Right cardiac atrium (tissue), 5 donors: ENCODE results near the gene ZDHHC7. TPM values are rescaled to one million over a fixed set of nuclear protein-coding genes. Genes with fewer than 3 reads are reported as not detected.

Experiments
- ATAC-seq, 2 donors: fragments of 200-7000 bp; cut with Tn5 transposase; one replicate each; pipeline versions ENCODE4 v1.8.0 to v1.9.1; 2020; ENCODE audit warnings: moderate library complexity in 2 of 2, mild to moderate bottlenecking in 1 of 2
- DNase-seq, 3 donors: peaks; one replicate each; pipeline ENCODE4 v3.0.0-alpha.2; 2020
- H3K27ac ChIP-seq: one replicate; pipeline ENCODE4 v1.5.1; 2013; ENCODE audit warnings: mild to moderate bottlenecking, low read length, control low read depth, moderate library complexity
- H3K27me3 ChIP-seq: one replicate; pipeline ENCODE4 v1.6.1; 2013; ENCODE audit not compliant: control insufficient read depth, insufficient read depth
- H3K4me1 ChIP-seq: one replicate; pipeline ENCODE4 v1.6.1; 2013; ENCODE audit warnings: low read length; ENCODE audit not compliant: control insufficient read depth, insufficient read depth
- H3K4me3 ChIP-seq: one replicate; pipeline ENCODE4 v1.5.1; 2013; ENCODE audit warnings: low read length, control low read depth
- H3K9me3 ChIP-seq: one replicate; pipeline ENCODE4 v1.6.1; 2013; ENCODE audit warnings: low read length; ENCODE audit not compliant: control insufficient read depth
- WGBS: extraction: QIAGEN DNeasy Blood & Tissue Kit; methylation state at CpG from one replicate; pipeline ENCODE4 v1.1.7; 2013; 5-methylcytosine and 5-hydroxymethylcytosine counted together
- intact Hi-C, 4 donors: fragments of 100-400 bp; cut with DNase I; formaldehyde crosslinking; loops; one replicate each; pipeline versions ENCODE4 v1.11.0 to v1.14.0; 2022 to 2023
- polyA plus RNA-seq: library from polyadenylated mRNA; stranded (reverse); fragments of 200-250 nt; gene quantifications from one replicate; pipeline ENCODE4 v1.2.3, GENCODE V29; 2013
- total RNA-seq, 4 donors: library from RNA; stranded (reverse); fragmentation: NEBNext Ultra II Directional; extraction: Animal tissue kit (Norgen Biotek cat#: 25700); gene quantifications; one replicate each; pipeline ENCODE4 v1.2.1, GENCODE V29; 2021
- donor health status: healthy with polysubstance abuse.
- donor health status: DM: no; HTN: yes; CAD: no.
- donor health status: DM: no; HTN: no; CAD: no.
- donor health status: DM: no; HTN: yes; CAD: no; lungs with severe emphysema.
- donor health status: DM: yes; HTN: yes; CAD: no.

The ZDHHC7 gene
- total and polyA plus RNA-seq, 5 donors, result 19.4 to 39.2 (median 36.3) TPM

GRCh38 chr16:85003725-85004586, 7.4 kb downstream of the ZDHHC7 start:
- no peak for DNase-seq
- H3K4me3 ChIP-seq, result no peak overlapping the region
- H3K27ac ChIP-seq, result peak overlapping the region; percentile 28
- no peaks in the 10 kb centered on the region for H3K27me3 ChIP-seq
- no peaks in the 10 kb centered on the region for H3K9me3 ChIP-seq
- ATAC-seq, result peak; percentile 11 to 23
- intact Hi-C loops, result loop anchor here in 1 of 4 donors (5.0 kb wide), 1 partner anchor 723 kb away; no protein-coding TSS in a partner anchor
- H3K4me1 ChIP-seq, result peaks cover 30% of the 10 kb centered on the region
- 57% methylated on average over 16 of the region's 16 CpGs for WGBS

GRCh38 chr16:85003076-85003475, 8.3 kb downstream of the ZDHHC7 start:
- 83% methylated on average over 13 of the region's 13 CpGs for WGBS
- intact Hi-C loops, result loop anchor here in 1 of 4 donors (5.0 kb wide), 1 partner anchor 724 kb away; no protein-coding TSS in a partner anchor
- peak; percentile 16 to 26 for ATAC-seq
- DNase-seq, result no peak
- no peak overlapping the region for H3K27ac ChIP-seq
- no peaks in the 10 kb centered on the region for H3K27me3 ChIP-seq
- H3K4me3 ChIP-seq, result no peak overlapping the region
- H3K9me3 ChIP-seq, result no peaks in the 10 kb centered on the region
- H3K4me1 ChIP-seq, result peaks cover 26% of the 10 kb centered on the region

- ATAC-seq, result peak; percentile 39 to 55
- H3K27me3 ChIP-seq, result no peaks in the 10 kb centered on the region
- peaks cover 25% of the 10 kb centered on the region for H3K4me1 ChIP-seq
- H3K27ac ChIP-seq, result no peak overlapping the region
- intact Hi-C loops, result loop anchor here in 1 of 4 donors (5.0 kb wide), 1 partner anchor 725 kb away; no protein-coding TSS in a partner anchor
- 53% methylated on average over 12 of the region's 12 CpGs for WGBS
- DNase-seq, result peak; percentile 44 to 84 (median 77)
- no peaks in the 10 kb centered on the region for H3K9me3 ChIP-seq
- no peak overlapping the region for H3K4me3 ChIP-seq
These were observed 8.7 kb downstream of the ZDHHC7 start for GRCh38 chr16:85002608-85003007.

- Histone ChIP-seq H3K4me1 (peaks cover 25% of the 10 kb centered on the region), H3K27me3 (no peaks in the 10 kb centered on the region), H3K4me3 (no peak overlapping the region), H3K27ac (no peak overlapping the region), H3K9me3 (no peaks in the 10 kb centered on the region)
- DNase-seq (no peak), ATAC-seq (peak in 1 of 2 donors; percentile 9)
- WGBS, result 61% methylated on average over 10 of the region's 10 CpGs
- intact Hi-C loops, result loop anchor here in 1 of 4 donors (5.0 kb wide), 1 partner anchor 725 kb away; no protein-coding TSS in a partner anchor
These were observed 9.2 kb downstream of the ZDHHC7 start for GRCh38 chr16:85002099-85002541.

GRCh38 chr16:84999857-85000480, 11.4 kb downstream of the ZDHHC7 start:
- DNase-seq, result no peak
- ATAC-seq, result no peak
- WGBS, result 95% methylated on average over 11 of the region's 11 CpGs
- Histone ChIP-seq H3K9me3 (no peaks in the 10 kb centered on the region), H3K4me1 (peaks cover 25% of the 10 kb centered on the region), H3K27ac (no peak overlapping the region), H3K27me3 (no peaks in the 10 kb centered on the region), H3K4me3 (no peak overlapping the region)
- intact Hi-C loops, result loop anchor here in 1 of 4 donors (5.0 to 10.0 kb wide), 2 partner anchors 85 to 727 kb away; no protein-coding TSS in a partner anchor

GRCh38 chr16:84999200-84999599, 12.1 kb downstream of the ZDHHC7 start:
- DNase-seq (no peak), ATAC-seq (no peak)
- Histone ChIP-seq H3K9me3 (no peaks in the 10 kb centered on the region), H3K27ac (no peak overlapping the region), H3K4me3 (no peak overlapping the region), H3K27me3 (no peaks in the 10 kb centered on the region), H3K4me1 (peaks cover 22% of the 10 kb centered on the region)
- 76% methylated on average over 3 of the region's 3 CpGs for WGBS
- intact Hi-C loops, result loop anchor here in 1 of 4 donors (10.0 kb wide), 1 partner anchor 86 kb away; no protein-coding TSS in a partner anchor

GRCh38 chr16:84996365-84996764, 15.0 kb downstream of the ZDHHC7 start:
- H3K4me3 ChIP-seq, result no peak overlapping the region
- WGBS, result 97% methylated on average over 11 of the region's 11 CpGs
- ATAC-seq, result no peak
- no peaks in the 10 kb centered on the region for H3K27me3 ChIP-seq
- H3K9me3 ChIP-seq, result no peaks in the 10 kb centered on the region
- no peak for DNase-seq
- no peak overlapping the region for H3K27ac ChIP-seq
- H3K4me1 ChIP-seq, result peaks cover 4% of the 10 kb centered on the region
- intact Hi-C loops, result loop anchor here in 1 of 4 donors (10.0 kb wide), 1 partner anchor 88 kb away; no protein-coding TSS in a partner anchor

GRCh38 chr16:84995663-84996062, 15.7 kb downstream of the ZDHHC7 start:
- Histone ChIP-seq H3K27ac (no peak overlapping the region), H3K4me3 (no peak overlapping the region), H3K4me1 (peaks cover 2% of the 10 kb centered on the region), H3K9me3 (no peaks in the 10 kb centered on the region), H3K27me3 (no peaks in the 10 kb centered on the region)
- ATAC-seq (no peak), DNase-seq (no peak)
- intact Hi-C loops, result loop anchor here in 1 of 4 donors (10.0 kb wide), 1 partner anchor 89 kb away; no protein-coding TSS in a partner anchor
- 95% methylated on average over 8 of the region's 8 CpGs for WGBS

- WGBS, result 94% methylated on average over 8 of the region's 8 CpGs
- ATAC-seq (no peak), DNase-seq (no peak)
- Histone ChIP-seq H3K27me3 (no peaks in the 10 kb centered on the region), H3K9me3 (no peaks in the 10 kb centered on the region), H3K4me1 (no peaks in the 10 kb centered on the region), H3K27ac (no peak overlapping the region), H3K4me3 (no peak overlapping the region)
- intact Hi-C loops, result loop anchor here in 1 of 4 donors (10.0 kb wide), 1 partner anchor 91 kb away; no protein-coding TSS in a partner anchor
These were observed 17.4 kb downstream of the ZDHHC7 start for GRCh38 chr16:84993926-84994325.

GRCh38 chr16:84992717-84993075, 18.6 kb downstream of the ZDHHC7 start:
- H3K27ac ChIP-seq, result no peak overlapping the region
- WGBS, result 58% methylated on average over 3 of the region's 3 CpGs
- no peaks in the 10 kb centered on the region for H3K9me3 ChIP-seq
- ATAC-seq (no peak), DNase-seq (no peak)
- no peaks in the 10 kb centered on the region for H3K4me1 ChIP-seq
- intact Hi-C loops, result loop anchor here in 1 of 4 donors (10.0 kb wide), 1 partner anchor 92 kb away; no protein-coding TSS in a partner anchor
- H3K4me3 ChIP-seq, result no peak overlapping the region
- no peaks in the 10 kb centered on the region for H3K27me3 ChIP-seq
